Measurements from ENCODE around the gene PMIS2.

Gene PMIS2

DNA sequence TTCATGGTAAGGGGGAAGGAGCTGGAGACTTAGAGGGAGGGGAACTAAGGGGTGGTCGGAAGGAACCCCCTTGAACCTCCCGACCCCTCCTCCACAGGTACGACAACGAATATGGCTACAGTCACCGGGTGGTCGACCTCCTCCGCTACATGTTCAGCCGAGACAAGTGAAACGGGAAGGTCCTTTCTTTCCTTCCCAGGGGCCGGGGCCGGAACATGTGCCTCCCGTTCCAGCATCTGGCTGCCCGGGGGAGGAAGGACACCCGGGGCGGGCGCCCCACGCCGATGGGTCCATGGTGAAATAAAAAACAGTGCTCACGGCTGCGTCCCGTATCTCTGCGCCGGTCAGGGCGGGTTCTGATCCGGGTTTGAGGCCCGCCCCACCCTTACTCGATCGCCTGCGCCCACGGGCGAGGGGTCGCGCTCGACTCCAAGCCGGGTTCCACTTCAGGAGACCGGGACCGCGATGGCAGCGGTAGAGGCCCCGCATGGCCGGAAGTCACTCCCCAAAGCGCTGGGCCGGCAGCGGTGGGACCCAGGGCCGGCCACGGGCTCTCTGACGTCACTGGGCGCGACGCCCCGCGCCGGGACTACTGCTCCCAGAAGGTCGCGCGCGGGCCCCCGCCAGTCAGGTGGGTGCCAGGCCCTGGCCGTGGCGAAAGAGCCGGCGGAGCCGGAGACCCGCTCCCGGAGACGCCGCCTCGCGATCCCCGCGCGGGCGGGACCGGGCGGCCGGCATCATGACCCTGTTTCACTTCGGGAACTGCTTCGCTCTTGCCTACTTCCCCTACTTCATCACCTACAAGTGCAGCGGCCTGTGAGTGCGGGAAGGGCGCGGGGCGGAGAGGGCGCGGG, 40.7 kb upstream of the PMIS2 start, which contains the start of gene TMEM147:
TSS of gene TMEM147 (plus strand) at position 626 of the 854 bp plus-strand sequence. CDS start at position 740, 114 bp downstream.
- Histone ChIP-seq H3K36me3 (ENCODE audit: insufficient read depth, low read length) (no peaks in the 10 kb centered on the region; the same call in 1 of the 2 replicates), H3K9me3 (ENCODE audit: low read depth, low read length) (no peaks in the 10 kb centered on the region), H3K27ac (no peak within 1 kb of the TSS), H3K9ac (ENCODE audit: insufficient read length) (peak within 1 kb of the TSS; percentile 96), H3K4me3 (peak within 1 kb of the TSS; percentile 98)
- DNase-seq (ENCODE audit: low read depth, low spot score) = no peak
- TF ChIP-seq EZH2 (IDR thresholded peaks at IDR 0.05) (no peak), POLR2AphosphoS5 (IDR thresholded peaks at IDR 0.05; ENCODE audit: borderline replicate concordance, low read depth, low read length) (peak; percentile 77), FOXP2 (optimal IDR thresholded peaks at IDR 0.05; ENCODE audit: control extremely low read depth, extremely low read length, insufficient read depth) (peak; percentile 24)

DNA sequence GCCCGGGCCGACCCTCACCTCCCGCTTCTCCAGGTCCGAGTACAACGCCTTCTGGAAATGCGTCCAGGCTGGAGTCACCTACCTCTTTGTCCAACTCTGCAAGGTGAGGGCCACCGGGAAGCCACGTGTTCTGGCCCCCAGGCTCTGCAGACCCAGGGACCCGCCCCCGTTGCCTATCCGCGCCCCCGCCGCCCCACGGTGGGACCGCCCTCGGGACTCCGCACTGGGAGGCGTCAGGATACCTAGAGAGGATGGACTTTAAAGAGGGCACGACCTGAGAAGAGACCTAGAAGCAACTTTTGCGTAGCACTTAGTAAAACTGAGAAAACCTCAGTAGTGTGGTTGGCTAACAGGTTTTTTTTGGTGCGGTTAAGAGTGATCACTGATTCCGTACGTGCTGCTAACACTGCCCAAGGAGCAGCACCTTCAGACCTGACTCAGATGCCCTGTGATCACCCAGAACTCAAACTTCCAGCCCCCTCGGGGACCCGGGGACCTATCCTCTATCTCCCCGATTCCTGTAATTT, 40.1 kb upstream of the PMIS2 start:
- Histone ChIP-seq H3K9ac (ENCODE audit: insufficient read length) (peak overlapping the region; percentile 96), H3K36me3 (ENCODE audit: insufficient read depth, low read length) (no peaks in the 10 kb centered on the region; the same call in 1 of the 2 replicates), H3K4me3 (peak overlapping the region; percentile 98), H3K9me3 (ENCODE audit: low read depth, low read length) (no peaks in the 10 kb centered on the region), H3K27ac (no peak overlapping the region)
- DNase-seq (ENCODE audit: low read depth, low spot score) = no peak
- no peak for TF ChIP-seq EZH2 (IDR thresholded peaks at IDR 0.05)
- TF ChIP-seq POLR2AphosphoS5 (IDR thresholded peaks at IDR 0.05; ENCODE audit: borderline replicate concordance, low read depth, low read length) = no peak
- TF ChIP-seq FOXP2 (optimal IDR thresholded peaks at IDR 0.05; ENCODE audit: control extremely low read depth, extremely low read length, insufficient read depth) = no peak

DNA sequence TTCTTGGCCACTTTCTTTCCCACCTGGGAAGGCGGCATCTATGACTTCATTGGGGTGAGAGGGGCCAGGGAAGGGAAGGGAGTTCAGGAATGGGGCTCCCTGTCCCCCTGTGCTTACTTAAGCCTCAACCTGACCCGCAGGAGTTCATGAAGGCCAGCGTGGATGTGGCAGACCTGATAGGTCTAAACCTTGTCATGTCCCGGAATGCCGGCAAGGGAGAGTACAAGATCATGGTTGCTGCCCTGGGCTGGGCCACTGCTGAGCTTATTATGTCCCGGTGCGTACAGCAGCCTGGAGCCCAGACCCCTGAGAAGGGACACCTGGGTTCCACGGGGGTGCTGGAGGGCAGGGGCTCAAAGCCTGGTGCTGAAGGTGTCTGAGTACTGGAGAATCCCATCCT, 39.4 kb upstream of the PMIS2 start:
- no peaks in the 10 kb centered on the region for H3K9me3 ChIP-seq (ENCODE audit: low read depth, low read length)
- H3K27ac ChIP-seq = no peak overlapping the region
- H3K9ac ChIP-seq (ENCODE audit: insufficient read length) = peak overlapping the region; percentile 96
- peak overlapping the region; percentile 98 for H3K4me3 ChIP-seq
- H3K36me3 ChIP-seq (ENCODE audit: insufficient read depth, low read length) = no peaks in the 10 kb centered on the region; the same call in 1 of the 2 replicates
- TF ChIP-seq FOXP2 (optimal IDR thresholded peaks at IDR 0.05; ENCODE audit: control extremely low read depth, extremely low read length, insufficient read depth) (no peak), EZH2 (IDR thresholded peaks at IDR 0.05) (no peak), POLR2AphosphoS5 (IDR thresholded peaks at IDR 0.05; ENCODE audit: borderline replicate concordance, low read depth, low read length) (no peak)
- no peak for DNase-seq (ENCODE audit: low read depth, low spot score)

DNA sequence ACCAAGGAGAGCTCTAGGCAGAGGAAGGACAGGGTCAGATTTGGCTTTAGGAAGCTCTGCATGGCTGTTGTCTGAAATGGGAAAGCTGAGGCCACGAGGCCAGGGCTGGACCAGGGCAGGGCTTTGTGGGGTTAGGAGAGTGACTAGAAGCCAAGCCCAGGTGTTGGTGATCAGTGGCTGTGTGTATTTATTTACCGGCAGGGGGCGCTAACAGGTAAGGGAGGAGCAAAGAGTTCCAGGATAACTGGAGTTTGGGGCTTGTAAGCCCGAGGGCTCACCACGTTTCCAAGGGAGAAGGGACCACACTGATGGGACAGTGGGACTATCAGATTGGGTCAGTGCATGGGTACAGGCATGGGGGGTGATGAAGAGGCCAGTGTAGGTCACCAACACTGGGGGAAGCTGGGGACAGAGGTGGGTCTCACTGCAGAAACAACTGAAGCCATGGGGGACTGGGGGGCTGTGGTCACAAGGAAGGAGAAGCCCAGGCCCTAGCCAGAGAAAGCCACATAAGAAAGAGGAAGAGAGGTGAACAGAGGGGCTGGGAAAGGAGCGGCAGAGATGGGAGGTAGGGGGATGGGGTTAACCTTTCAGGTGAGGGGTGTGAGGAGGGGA, 36.7 kb upstream of the PMIS2 start:
- Histone ChIP-seq H3K9ac (ENCODE audit: insufficient read length) (no peak overlapping the region), H3K4me3 (no peak overlapping the region), H3K9me3 (ENCODE audit: low read depth, low read length) (no peaks in the 10 kb centered on the region), H3K27ac (no peak overlapping the region), H3K36me3 (ENCODE audit: insufficient read depth, low read length) (no peaks in the 10 kb centered on the region; the same call in 1 of the 2 replicates)
- TF ChIP-seq EZH2 (IDR thresholded peaks at IDR 0.05) (no peak), FOXP2 (optimal IDR thresholded peaks at IDR 0.05; ENCODE audit: control extremely low read depth, extremely low read length, insufficient read depth) (no peak), POLR2AphosphoS5 (IDR thresholded peaks at IDR 0.05; ENCODE audit: borderline replicate concordance, low read depth, low read length) (no peak)
- DNase-seq (ENCODE audit: low read depth, low spot score) = peak; percentile 8

DNA sequence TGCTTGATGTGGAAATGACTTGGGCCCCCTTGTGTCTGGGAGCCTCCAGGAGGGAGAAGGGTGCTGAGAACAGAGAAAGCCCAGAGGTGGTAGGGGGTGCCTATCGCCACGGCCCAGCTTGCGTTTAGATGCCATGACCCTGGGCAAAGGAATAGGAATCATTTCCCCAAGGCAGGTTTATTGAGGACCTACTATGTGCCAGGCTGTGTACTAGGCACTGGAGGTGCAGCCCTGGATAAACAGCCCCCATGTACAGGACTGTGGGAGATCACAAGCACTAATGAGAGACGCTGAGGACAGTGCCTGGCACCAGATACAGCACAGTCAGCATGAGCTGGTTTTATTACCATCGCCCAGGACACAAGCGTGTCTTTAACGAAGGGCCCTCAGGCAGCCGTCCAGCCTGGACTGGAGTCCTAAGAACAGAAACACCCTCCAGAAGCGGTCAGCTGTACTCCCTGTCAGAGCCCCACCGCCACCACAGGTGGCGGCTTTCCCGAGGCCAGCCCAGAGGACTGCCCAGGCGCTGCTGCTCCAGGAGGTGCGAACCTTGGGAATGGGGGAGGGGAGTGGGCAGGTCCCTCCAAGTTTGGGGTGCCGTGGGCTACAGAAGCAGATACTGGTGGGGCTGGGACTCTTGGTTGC, 36.0 kb upstream of the PMIS2 start:
- no peak overlapping the region for H3K27ac ChIP-seq
- no peak for DNase-seq (ENCODE audit: low read depth, low spot score)
- H3K9me3 ChIP-seq (ENCODE audit: low read depth, low read length) = no peaks in the 10 kb centered on the region
- no peak overlapping the region for H3K9ac ChIP-seq (ENCODE audit: insufficient read length)
- no peak for TF ChIP-seq FOXP2 (optimal IDR thresholded peaks at IDR 0.05; ENCODE audit: control extremely low read depth, extremely low read length, insufficient read depth)
- no peak for TF ChIP-seq EZH2 (IDR thresholded peaks at IDR 0.05)
- no peak overlapping the region for H3K4me3 ChIP-seq
- H3K36me3 ChIP-seq (ENCODE audit: insufficient read depth, low read length) = no peaks in the 10 kb centered on the region; the same call in 1 of the 2 replicates

DNA sequence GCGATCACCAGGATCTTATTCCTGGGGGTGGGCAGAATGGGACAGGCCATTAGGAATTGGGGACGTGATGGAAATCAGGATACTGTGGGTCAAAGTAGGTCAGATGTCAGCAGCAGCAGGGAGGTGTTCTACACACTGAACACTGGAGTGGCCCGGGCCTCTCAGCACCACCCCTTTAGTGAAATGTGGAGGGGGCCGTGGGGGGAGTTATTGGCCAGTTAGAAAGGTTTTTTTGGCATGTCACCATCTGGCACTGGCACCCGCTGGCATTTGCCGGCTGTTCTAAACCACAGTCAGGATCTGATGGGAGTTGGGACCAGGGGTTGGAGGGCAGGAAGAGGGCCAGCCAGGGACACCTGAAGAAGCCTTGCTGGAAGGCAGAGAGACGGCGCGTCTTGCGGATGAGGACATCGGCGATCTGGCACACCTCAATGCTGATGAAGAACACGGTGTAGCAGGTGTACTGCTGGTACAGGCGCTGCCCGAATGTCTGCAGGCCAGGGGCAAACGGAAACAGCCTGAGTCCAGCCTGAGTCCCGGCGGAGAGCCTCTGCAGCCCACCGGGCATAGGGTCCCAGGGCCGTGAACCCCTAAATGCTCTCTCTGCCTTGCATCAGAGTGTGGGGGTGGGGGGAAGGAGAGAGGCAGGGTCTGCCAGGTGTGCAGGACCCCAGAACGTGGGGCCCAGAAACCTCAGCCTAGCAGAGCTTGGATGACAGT, 34.7 kb upstream of the PMIS2 start:
- H3K27ac ChIP-seq = no peak overlapping the region
- no peaks in the 10 kb centered on the region; the same call in 1 of the 2 replicates for H3K36me3 ChIP-seq (ENCODE audit: insufficient read depth, low read length)
- no peak overlapping the region for H3K4me3 ChIP-seq
- no peaks in the 10 kb centered on the region for H3K9me3 ChIP-seq (ENCODE audit: low read depth, low read length)
- DNase-seq (ENCODE audit: low read depth, low spot score) = no peak
- no peak for TF ChIP-seq EZH2 (IDR thresholded peaks at IDR 0.05)
- TF ChIP-seq FOXP2 (optimal IDR thresholded peaks at IDR 0.05; ENCODE audit: control extremely low read depth, extremely low read length, insufficient read depth) = no peak
- TF ChIP-seq POLR2AphosphoS5 (IDR thresholded peaks at IDR 0.05; ENCODE audit: borderline replicate concordance, low read depth, low read length) = no peak
- no peak overlapping the region for H3K9ac ChIP-seq (ENCODE audit: insufficient read length)

DNA sequence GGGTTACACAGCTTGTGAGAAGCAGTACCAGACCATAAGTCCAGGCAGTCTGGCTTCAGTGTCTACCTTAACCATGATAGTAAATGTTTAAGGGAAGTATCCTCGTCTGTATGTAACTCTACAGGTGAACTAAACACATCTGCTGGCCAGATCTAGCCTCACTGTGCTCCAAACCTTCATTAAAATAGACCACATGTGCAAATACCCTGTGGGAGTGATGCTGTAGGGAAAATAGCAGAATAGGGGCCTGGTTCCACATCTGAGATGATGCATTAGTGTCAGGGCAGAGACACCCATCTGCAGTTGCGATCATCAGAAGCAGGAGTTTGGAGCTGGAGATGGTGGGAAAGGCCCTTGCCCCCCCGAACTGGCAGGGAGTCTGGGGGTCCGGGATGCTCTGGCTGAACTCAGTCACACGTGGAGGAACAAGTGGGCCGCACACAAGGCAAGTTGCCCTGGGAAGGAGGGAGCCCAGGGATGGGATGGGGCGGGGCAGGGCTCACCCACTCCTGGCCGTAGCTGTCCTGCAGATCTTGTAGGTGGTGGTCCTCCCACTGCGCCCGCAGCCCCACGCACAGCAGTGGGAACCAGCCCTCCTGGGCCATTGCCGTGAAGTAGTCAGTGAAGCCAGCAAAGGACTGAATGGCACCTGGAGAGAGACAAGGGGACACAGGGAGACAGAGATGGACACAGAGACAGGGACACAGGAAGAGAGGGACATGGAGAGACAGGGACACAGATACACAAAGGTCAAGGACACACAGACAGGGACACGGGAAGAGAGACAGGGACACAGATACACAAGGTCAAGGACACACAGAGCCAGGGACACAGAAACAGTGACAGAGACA, 33.2 kb upstream of the PMIS2 start:
- no peak overlapping the region for H3K9ac ChIP-seq (ENCODE audit: insufficient read length)
- H3K27ac ChIP-seq = no peak overlapping the region
- no peak overlapping the region for H3K4me3 ChIP-seq

More for the DNA sequence above, 33.2 kb upstream of the PMIS2 start:
- no peaks in the 10 kb centered on the region for H3K9me3 ChIP-seq (ENCODE audit: low read depth, low read length)
- DNase-seq (ENCODE audit: low read depth, low spot score) = no peak
- H3K36me3 ChIP-seq (ENCODE audit: insufficient read depth, low read length) = no peaks in the 10 kb centered on the region
- TF ChIP-seq EZH2 (IDR thresholded peaks at IDR 0.05) (no peak), POLR2AphosphoS5 (IDR thresholded peaks at IDR 0.05; ENCODE audit: borderline replicate concordance, low read depth, low read length) (no peak), FOXP2 (optimal IDR thresholded peaks at IDR 0.05; ENCODE audit: control extremely low read depth, extremely low read length, insufficient read depth) (no peak)
